ENCODE measurements around the gene ACTBL2.

- TF ChIP-seq EZH2 (IDR thresholded peaks at IDR 0.05) (no peak), POLR2AphosphoS5 (IDR thresholded peaks at IDR 0.05; ENCODE audit: borderline replicate concordance, low read depth, low read length) (no peak), FOXP2 (optimal IDR thresholded peaks at IDR 0.05; ENCODE audit: control extremely low read depth, extremely low read length, insufficient read depth) (no peak)
Measured at GRCh38 chr5:57468481-57469163, 14.0 kb downstream of the ACTBL2 start.

All from SK-N-MC (cell line).